Fibroblast of lung (primary cell): ENCODE data around the gene DNAH8. TPM values are rescaled to one million over a fixed set of nuclear protein-coding genes. Genes with fewer than 3 reads are reported as not detected.

ENCODE experiments used
- DNase-seq, 2 donors: peaks; one replicate each; pipeline versions ENCODE4 v3.0.0 to v3.0.0-alpha.2; 2010; ENCODE audit warnings: low read depth in 2 of 2
- H2AFZ ChIP-seq: 2 replicates; pipeline ENCODE4 v1.5.1; 2012; ENCODE audit warnings: low read length, control low read depth, inconsistent platforms
- H3K27ac ChIP-seq: 2 replicates; pipeline ENCODE4 v1.5.1; 2011; ENCODE audit warnings: low read length, control low read depth; ENCODE audit not compliant: insufficient read depth
- H3K27me3 ChIP-seq: 2 replicates; pipeline ENCODE4 v1.5.1; 2011; ENCODE audit warnings: mild to moderate bottlenecking, low read length; ENCODE audit not compliant: control insufficient read depth, insufficient read depth
- H3K36me3 ChIP-seq: 2 replicates; pipeline ENCODE4 v1.5.1; 2011; ENCODE audit warnings: low read length; ENCODE audit not compliant: control insufficient read depth, insufficient read depth
- H3K4me1 ChIP-seq: 2 replicates; pipeline ENCODE4 v1.5.1; 2011; ENCODE audit warnings: low read length; ENCODE audit not compliant: control insufficient read depth, insufficient read depth; ENCODE audit errors: extremely low read depth
- H3K4me2 ChIP-seq: 2 replicates; pipeline ENCODE4 v1.5.1; 2011; ENCODE audit warnings: low read length, control low read depth; ENCODE audit not compliant: insufficient read depth; ENCODE audit errors: extremely low read depth
- H3K4me3 ChIP-seq, 4 experiments: fragments of 200-600 bp in 1 of 4; sonication (generic) in 1 of 4; replicated peaks in 1 of 4; 2 replicates each; pipeline ENCODE4 v1.5.1; 2011 to 2016; ENCODE audit warnings: low read length in 4 of 4, low read depth in 3 of 4, mild to moderate bottlenecking in 3 of 4, control low read depth in 2 of 4, inconsistent platforms in 1 of 4, mixed read lengths in 1 of 4; ENCODE audit not compliant: insufficient read depth in 1 of 4; ENCODE audit errors: control extremely low read depth in 1 of 4
- H3K79me2 ChIP-seq: 2 replicates; pipeline ENCODE4 v1.5.1; 2012; ENCODE audit warnings: mild to moderate bottlenecking, low read length, inconsistent platforms; ENCODE audit not compliant: control insufficient read depth, insufficient read depth
- H3K9ac ChIP-seq: 2 replicates; pipeline ENCODE4 v1.5.1; 2011; ENCODE audit warnings: mild to moderate bottlenecking, low read length, control low read depth; ENCODE audit not compliant: insufficient read depth
- H3K9me3 ChIP-seq: 2 replicates; pipeline ENCODE4 v1.5.1; 2012; ENCODE audit warnings: low read depth, low read length; ENCODE audit not compliant: control insufficient read depth, insufficient read depth
- H4K20me1 ChIP-seq: 2 replicates; pipeline ENCODE4 v1.5.1; 2011; ENCODE audit warnings: low read length; ENCODE audit not compliant: control insufficient read depth, insufficient read depth; ENCODE audit errors: extremely low read depth
- EZH2 ChIP-seq: IDR thresholded peaks from 2 replicates; pipeline ENCODE4 v1.5.1; 2012; ENCODE audit warnings: low read length, control low read depth, mild to moderate bottlenecking; ENCODE audit errors: missing control alignments
- polyA plus RNA-seq, 2 donors: library from polyadenylated mRNA; depleted of rRNA in 1 of 2; stranded (reverse) in 1 of 2; unstranded in 1 of 2; fragments of >200 nt; gene quantifications; 2 replicates each; pipeline ENCODE4 v1.2.1, GENCODE V29; 2011 to 2012; ENCODE audit warnings: missing spikeins in 1 of 2
- total RNA-seq: library from RNA; depleted of rRNA; stranded (reverse); fragments of >200 nt; gene quantifications from 2 replicates; pipeline ENCODE4 v1.2.1, GENCODE V29; 2014
- TF ChIP-seq, protein P1 (sequence below), 2 donors: IDR thresholded peaks in 1 of 2; conservative IDR thresholded peaks in 1 of 2; 1 replicate in 1 of 2; 2 replicates in 1 of 2; pipeline ENCODE4 v1.5.1; 2011 to 2012; ENCODE audit warnings: low read length in 2 of 2, control low read depth in 1 of 2, inconsistent platforms in 1 of 2, low read depth in 1 of 2, mild to moderate bottlenecking in 1 of 2

DNAH8 gene
- total and polyA plus RNA-seq, 2 donors (not counting 1 experiment from before 2014, with no cell fraction given): under 0.01 TPM; not detected in 1

GRCh38 chr6:39037707-39038106 is 322.6 kb downstream of the DNAH8 start:
- TF ChIP-seq, protein P1, sequence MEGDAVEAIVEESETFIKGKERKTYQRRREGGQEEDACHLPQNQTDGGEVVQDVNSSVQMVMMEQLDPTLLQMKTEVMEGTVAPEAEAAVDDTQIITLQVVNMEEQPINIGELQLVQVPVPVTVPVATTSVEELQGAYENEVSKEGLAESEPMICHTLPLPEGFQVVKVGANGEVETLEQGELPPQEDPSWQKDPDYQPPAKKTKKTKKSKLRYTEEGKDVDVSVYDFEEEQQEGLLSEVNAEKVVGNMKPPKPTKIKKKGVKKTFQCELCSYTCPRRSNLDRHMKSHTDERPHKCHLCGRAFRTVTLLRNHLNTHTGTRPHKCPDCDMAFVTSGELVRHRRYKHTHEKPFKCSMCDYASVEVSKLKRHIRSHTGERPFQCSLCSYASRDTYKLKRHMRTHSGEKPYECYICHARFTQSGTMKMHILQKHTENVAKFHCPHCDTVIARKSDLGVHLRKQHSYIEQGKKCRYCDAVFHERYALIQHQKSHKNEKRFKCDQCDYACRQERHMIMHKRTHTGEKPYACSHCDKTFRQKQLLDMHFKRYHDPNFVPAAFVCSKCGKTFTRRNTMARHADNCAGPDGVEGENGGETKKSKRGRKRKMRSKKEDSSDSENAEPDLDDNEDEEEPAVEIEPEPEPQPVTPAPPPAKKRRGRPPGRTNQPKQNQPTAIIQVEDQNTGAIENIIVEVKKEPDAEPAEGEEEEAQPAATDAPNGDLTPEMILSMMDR (conservative IDR thresholded peaks at IDR 0.05 in 1 of 2, IDR thresholded peaks at IDR 0.05 in 1 of 2; ENCODE audit: low read depth in 1 of 2, low read length in 2 of 2): no peak
- no peak for TF ChIP-seq EZH2
- Histone ChIP-seq H3K27ac (no peak overlapping the region), H3K9me3 (no peaks in the 10 kb centered on the region), H3K4me2 (no peak overlapping the region), H3K9ac (no peak overlapping the region), H3K79me2 (no peaks in the 10 kb centered on the region), H3K4me3 (no peak overlapping the region), H3K36me3 (no peaks in the 10 kb centered on the region), H2AFZ (no peak overlapping the region), H3K27me3 (no peaks in the 10 kb centered on the region), H3K4me1 (no peaks in the 10 kb centered on the region), H4K20me1 (no peaks in the 10 kb centered on the region)
- DNase-seq: no peak

GRCh38 chr6:39040080-39040673 is 325.1 kb downstream of the DNAH8 start:
- no peaks in the 10 kb centered on the region for H3K9me3 ChIP-seq
- H3K79me2 ChIP-seq: no peaks in the 10 kb centered on the region
- no peak overlapping the region for H3K4me3 ChIP-seq
- TF ChIP-seq EZH2: no peak
- TF ChIP-seq, protein P1 (conservative IDR thresholded peaks at IDR 0.05 in 1 of 2, IDR thresholded peaks at IDR 0.05 in 1 of 2; ENCODE audit: low read depth in 1 of 2, low read length in 2 of 2): no peak
- no peaks in the 10 kb centered on the region for H4K20me1 ChIP-seq
- no peak overlapping the region for H2AFZ ChIP-seq
- no peak overlapping the region for H3K27ac ChIP-seq
- H3K4me2 ChIP-seq: no peak overlapping the region
- no peak overlapping the region for H3K9ac ChIP-seq
- DNase-seq: no peak
- H3K4me1 ChIP-seq: no peaks in the 10 kb centered on the region
- H3K36me3 ChIP-seq: no peaks in the 10 kb centered on the region
- no peaks in the 10 kb centered on the region for H3K27me3 ChIP-seq

DNA sequence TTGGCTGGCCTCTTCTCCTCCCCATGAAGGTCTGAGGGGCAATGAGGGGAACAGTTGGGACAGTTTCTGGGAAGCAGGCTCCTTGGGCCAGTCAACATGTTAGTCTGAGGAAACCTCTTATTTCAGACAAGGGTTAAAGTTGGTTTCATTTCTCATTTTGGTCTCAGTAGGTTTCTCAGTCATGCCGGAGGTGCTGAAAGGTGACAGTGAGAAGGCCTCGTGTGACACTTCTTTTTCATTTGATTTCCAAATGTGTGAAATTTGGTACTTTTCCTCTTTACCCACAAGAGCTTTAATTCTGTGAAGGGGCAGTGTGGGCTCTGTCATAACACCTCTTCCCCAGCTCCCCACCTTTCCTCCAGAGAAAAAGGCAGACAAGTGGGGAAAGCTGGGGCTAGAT is 326.0 kb downstream of the DNAH8 start:
- no peak for TF ChIP-seq EZH2
- TF ChIP-seq, protein P1 (conservative IDR thresholded peaks at IDR 0.05 in 1 of 2, IDR thresholded peaks at IDR 0.05 in 1 of 2; ENCODE audit: low read depth in 1 of 2, low read length in 2 of 2): no peak
- no peaks in the 10 kb centered on the region for H3K36me3 ChIP-seq

More for the DNA sequence above, 326.0 kb downstream of the DNAH8 start:
- no peak overlapping the region for H3K27ac ChIP-seq
- H3K4me2 ChIP-seq: no peak overlapping the region
- no peak overlapping the region for H3K4me3 ChIP-seq
- H3K27me3 ChIP-seq: no peaks in the 10 kb centered on the region
- H3K4me1 ChIP-seq: no peaks in the 10 kb centered on the region
- no peak overlapping the region for H3K9ac ChIP-seq
- no peaks in the 10 kb centered on the region for H4K20me1 ChIP-seq
- H3K79me2 ChIP-seq: no peaks in the 10 kb centered on the region
- DNase-seq: no peak
- H3K9me3 ChIP-seq: no peaks in the 10 kb centered on the region
- no peak overlapping the region for H2AFZ ChIP-seq
